ENCODE measurements around the gene SLITRK3. TPM values are rescaled to one million over a fixed set of nuclear protein-coding genes. Genes with fewer than 3 reads are reported as not detected.

The SLITRK3 gene, protein sequence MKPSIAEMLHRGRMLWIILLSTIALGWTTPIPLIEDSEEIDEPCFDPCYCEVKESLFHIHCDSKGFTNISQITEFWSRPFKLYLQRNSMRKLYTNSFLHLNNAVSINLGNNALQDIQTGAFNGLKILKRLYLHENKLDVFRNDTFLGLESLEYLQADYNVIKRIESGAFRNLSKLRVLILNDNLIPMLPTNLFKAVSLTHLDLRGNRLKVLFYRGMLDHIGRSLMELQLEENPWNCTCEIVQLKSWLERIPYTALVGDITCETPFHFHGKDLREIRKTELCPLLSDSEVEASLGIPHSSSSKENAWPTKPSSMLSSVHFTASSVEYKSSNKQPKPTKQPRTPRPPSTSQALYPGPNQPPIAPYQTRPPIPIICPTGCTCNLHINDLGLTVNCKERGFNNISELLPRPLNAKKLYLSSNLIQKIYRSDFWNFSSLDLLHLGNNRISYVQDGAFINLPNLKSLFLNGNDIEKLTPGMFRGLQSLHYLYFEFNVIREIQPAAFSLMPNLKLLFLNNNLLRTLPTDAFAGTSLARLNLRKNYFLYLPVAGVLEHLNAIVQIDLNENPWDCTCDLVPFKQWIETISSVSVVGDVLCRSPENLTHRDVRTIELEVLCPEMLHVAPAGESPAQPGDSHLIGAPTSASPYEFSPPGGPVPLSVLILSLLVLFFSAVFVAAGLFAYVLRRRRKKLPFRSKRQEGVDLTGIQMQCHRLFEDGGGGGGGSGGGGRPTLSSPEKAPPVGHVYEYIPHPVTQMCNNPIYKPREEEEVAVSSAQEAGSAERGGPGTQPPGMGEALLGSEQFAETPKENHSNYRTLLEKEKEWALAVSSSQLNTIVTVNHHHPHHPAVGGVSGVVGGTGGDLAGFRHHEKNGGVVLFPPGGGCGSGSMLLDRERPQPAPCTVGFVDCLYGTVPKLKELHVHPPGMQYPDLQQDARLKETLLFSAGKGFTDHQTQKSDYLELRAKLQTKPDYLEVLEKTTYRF
- 0.03 TPM in 1 of 2 replicates, not detected in the other for total RNA-seq

DNA sequence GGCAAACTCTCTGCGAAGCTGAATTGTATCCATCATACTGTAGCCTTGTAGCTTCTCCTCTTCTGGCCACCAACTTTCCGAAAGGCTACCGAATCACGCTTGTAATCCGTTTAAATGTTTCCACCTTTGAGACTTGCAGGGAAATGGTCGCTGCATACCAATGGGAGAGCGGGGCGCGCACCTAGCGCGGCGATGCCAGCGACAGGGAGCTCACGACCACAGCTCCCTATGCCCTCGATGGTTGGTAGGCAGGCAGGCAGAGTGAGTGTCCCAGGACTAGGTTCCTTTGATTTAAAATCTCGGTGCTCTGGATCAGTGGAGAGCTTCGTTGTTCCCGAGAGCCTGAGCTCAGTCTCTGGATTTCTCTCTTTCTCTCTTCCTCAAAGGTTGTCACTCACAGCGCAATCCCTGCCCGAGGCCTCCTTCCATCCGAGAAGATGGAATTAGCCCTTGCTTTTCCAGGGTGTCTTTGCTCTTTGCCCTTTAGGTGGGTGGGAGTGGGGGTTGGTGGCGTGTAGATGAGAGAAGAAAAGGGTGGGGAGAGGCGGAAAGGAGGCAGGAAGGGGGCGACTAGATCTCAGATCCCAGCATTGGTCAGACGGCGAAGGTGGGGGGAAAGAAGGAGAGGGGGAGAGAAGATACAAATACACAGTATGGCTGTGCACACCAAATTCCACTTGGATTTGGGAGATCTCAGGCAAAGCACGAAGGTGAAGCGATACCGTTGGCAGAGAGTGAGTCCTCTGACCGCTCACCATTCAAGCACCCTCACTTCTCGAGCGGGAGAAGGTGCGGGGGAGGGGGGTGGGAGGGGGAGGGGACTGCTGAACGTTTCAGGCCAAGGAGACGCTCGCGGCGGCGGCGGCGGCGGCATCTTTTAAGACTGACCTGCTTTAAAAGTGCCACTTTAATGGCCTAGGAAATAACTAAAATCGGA lies at the start of gene SLITRK3:
Gene SLITRK3 (minus strand): TSS at position 745 of the 937 bp plus-strand sequence. CDS start 5,554 bp downstream, outside the sequence.

Other genes with a start within 250 kb of the SLITRK3 start
- not detected in 2 replicates for gene SI, start 117.9 kb downstream of the SLITRK3 start, total RNA-seq

Data from smooth muscle cell of the pulmonary artery (primary cell).